PC-3 (cell line): ENCODE data around the gene RNF167. TPM values are rescaled to one million over a fixed set of nuclear protein-coding genes. Genes with fewer than 3 reads are reported as not detected.

Source experiments
- ATAC-seq: fragments of 200-7000 bp; cut with Tn5 transposase; 2 replicates; pipeline ENCODE4 v1.9.1; 2020; ENCODE audit warnings: mild to moderate bottlenecking, moderate library complexity
- BruUV-seq: library from RNA; stranded (reverse); fragments of 400-500 nt; replicated peaks from 2 replicates; lab custom pipeline; 2021; lab: Mats Ljungman, UMichigan
- CTCF ChIA-PET: fragments of 300-600 bp; sonication (Branson Sonifier 250); formaldehyde crosslinking; loops from one replicate; lab custom pipeline; 2022; ENCODE audit warnings: antibody characterized with exemption; lab: Charles Lee
- POLR2A ChIA-PET: fragments of 300-600 bp; sonication (Branson Sonifier 250); formaldehyde crosslinking; loops from one replicate; lab custom pipeline; 2022; ENCODE audit warnings: antibody characterized with exemption; ENCODE audit not compliant: unreplicated experiment; lab: Charles Lee
- DNase-seq: peaks from one replicate; pipeline ENCODE4 v3.0.0-alpha.2; 2015
- H2AFZ ChIP-seq: fragments of 300-600 bp; sonication (generic); 2 replicates; pipeline ENCODE4 v1.6.0; 2016; ENCODE audit warnings: antibody characterized with exemption, low read length
- H3F3A ChIP-seq: fragments of 300-600 bp; sonication (generic); one replicate; pipeline ENCODE4 v1.6.0; 2017; ENCODE audit warnings: antibody characterized with exemption, low read length, control low read depth, mild to moderate bottlenecking; ENCODE audit not compliant: unreplicated experiment
- H3K27ac ChIP-seq: fragments of 300-600 bp; sonication (generic); 2 replicates; pipeline ENCODE4 v1.5.1; 2016; ENCODE audit warnings: mild to moderate bottlenecking, low read length
- H3K27me3 ChIP-seq: fragments of 300-600 bp; sonication (generic); 2 replicates; pipeline ENCODE4 v1.6.1; 2016; ENCODE audit warnings: low read length, mixed read lengths
- H3K36me3 ChIP-seq: fragments of 300-600 bp; sonication (generic); 2 replicates; pipeline ENCODE4 v1.6.1; 2016; ENCODE audit warnings: low read depth, mixed run types, low read length, mixed read lengths
- H3K4me1 ChIP-seq: fragments of 300-600 bp; sonication (generic); 2 replicates; pipeline ENCODE4 v1.5.1; 2016; ENCODE audit warnings: low read length; ENCODE audit not compliant: insufficient read depth
- H3K4me2 ChIP-seq: fragments of 300-600 bp; sonication (generic); 2 replicates; pipeline ENCODE4 v1.6.0; 2016; ENCODE audit warnings: low read length
- H3K4me3 ChIP-seq: fragments of 300-600 bp; sonication (generic); 2 replicates; pipeline ENCODE4 v1.5.1; 2016; ENCODE audit warnings: mild to moderate bottlenecking, low read length, mixed read lengths
- H3K79me2 ChIP-seq: fragments of 300-600 bp; sonication (generic); 2 replicates; pipeline ENCODE4 v1.6.1; 2017; ENCODE audit warnings: low read length, mixed read lengths
- H3K9ac ChIP-seq: fragments of 300-600 bp; sonication (generic); 2 replicates; pipeline ENCODE4 v1.6.0; 2016; ENCODE audit warnings: mild to moderate bottlenecking, low read length
- H3K9me2 ChIP-seq: fragments of 300-600 bp; sonication (generic); replicated peaks from 2 replicates; pipeline ENCODE4 v1.6.1; 2016; ENCODE audit warnings: mixed run types, low read length, mixed read lengths
- H3K9me3 ChIP-seq: fragments of 300-600 bp; sonication (generic); 2 replicates; pipeline ENCODE4 v1.6.1; 2016; ENCODE audit warnings: low read length, mixed read lengths
- H4K20me1 ChIP-seq: fragments of 300-600 bp; sonication (generic); 2 replicates; pipeline ENCODE4 v1.6.1; 2016; ENCODE audit warnings: low read length, mixed read lengths
- EZH2 ChIP-seq: fragments of 300-600 bp; sonication (generic); IDR thresholded peaks from one replicate; pipeline ENCODE4 v1.6.1; 2017; ENCODE audit warnings: antibody characterized with exemption, mild to moderate bottlenecking, low read length; ENCODE audit not compliant: unreplicated experiment
- EZH2phosphoT487 ChIP-seq: fragments of 300-600 bp; sonication (generic); IDR thresholded peaks from 2 replicates; pipeline ENCODE4 v1.6.1; 2018; ENCODE audit warnings: mild to moderate bottlenecking, antibody characterized with exemption, low read length, borderline replicate concordance
- intact Hi-C: fragments of 100-400 bp; cut with micrococcal nuclease; formaldehyde crosslinking; loops from 2 replicates; pipeline ENCODE4 v1.9.0; 2023
- total RNA-seq: library from RNA; depleted of rRNA; stranded (reverse); fragments of >200 nt; gene quantifications from 2 replicates; pipeline ENCODE4 v1.2.3, GENCODE V29; 2014
- TF ChIP-seq, protein P1 (sequence below): fragments of 300-600 bp; sonication (generic); conservative IDR thresholded peaks from 2 replicates; pipeline ENCODE4 v1.5.1; 2017; ENCODE audit warnings: antibody characterized with exemption, low read depth, mild to moderate bottlenecking, low read length

Gene RNF167
- total RNA-seq, 1 experiment from 2014 or later = 43.1 TPM

GRCh38 chr17:4900231-4901107 lies 39.6 kb upstream of the RNF167 start:
- no peaks in the 10 kb centered on the region for H4K20me1 ChIP-seq
- no peak overlapping the region for H3K9ac ChIP-seq
- H3K4me2 ChIP-seq = no peak overlapping the region
- POLR2A ChIA-PET = no interaction called here
- TF ChIP-seq, protein P1, sequence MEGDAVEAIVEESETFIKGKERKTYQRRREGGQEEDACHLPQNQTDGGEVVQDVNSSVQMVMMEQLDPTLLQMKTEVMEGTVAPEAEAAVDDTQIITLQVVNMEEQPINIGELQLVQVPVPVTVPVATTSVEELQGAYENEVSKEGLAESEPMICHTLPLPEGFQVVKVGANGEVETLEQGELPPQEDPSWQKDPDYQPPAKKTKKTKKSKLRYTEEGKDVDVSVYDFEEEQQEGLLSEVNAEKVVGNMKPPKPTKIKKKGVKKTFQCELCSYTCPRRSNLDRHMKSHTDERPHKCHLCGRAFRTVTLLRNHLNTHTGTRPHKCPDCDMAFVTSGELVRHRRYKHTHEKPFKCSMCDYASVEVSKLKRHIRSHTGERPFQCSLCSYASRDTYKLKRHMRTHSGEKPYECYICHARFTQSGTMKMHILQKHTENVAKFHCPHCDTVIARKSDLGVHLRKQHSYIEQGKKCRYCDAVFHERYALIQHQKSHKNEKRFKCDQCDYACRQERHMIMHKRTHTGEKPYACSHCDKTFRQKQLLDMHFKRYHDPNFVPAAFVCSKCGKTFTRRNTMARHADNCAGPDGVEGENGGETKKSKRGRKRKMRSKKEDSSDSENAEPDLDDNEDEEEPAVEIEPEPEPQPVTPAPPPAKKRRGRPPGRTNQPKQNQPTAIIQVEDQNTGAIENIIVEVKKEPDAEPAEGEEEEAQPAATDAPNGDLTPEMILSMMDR = no peak
- TF ChIP-seq EZH2phosphoT487 = no peak
- no peak for TF ChIP-seq EZH2
- H2AFZ ChIP-seq = no peak overlapping the region
- peaks cover 10% of the 10 kb centered on the region for H3K4me1 ChIP-seq
- DNase-seq (no peak), ATAC-seq (no peak)
- CTCF ChIA-PET = no interaction called here
- intact Hi-C loops = no loop called here
- no peaks in the 10 kb centered on the region for H3F3A ChIP-seq
- no peak overlapping the region for H3K27ac ChIP-seq
- H3K79me2 ChIP-seq = no peaks in the 10 kb centered on the region
- no peaks in the 10 kb centered on the region for H3K9me2 ChIP-seq
- no peaks in the 10 kb centered on the region for H3K27me3 ChIP-seq
- H3K9me3 ChIP-seq = no peaks in the 10 kb centered on the region
- no peaks in the 10 kb centered on the region; the same call in 1 of the 2 replicates for H3K36me3 ChIP-seq
- BruUV-seq = no TSS peak
- H3K4me3 ChIP-seq = no peak overlapping the region

DNA sequence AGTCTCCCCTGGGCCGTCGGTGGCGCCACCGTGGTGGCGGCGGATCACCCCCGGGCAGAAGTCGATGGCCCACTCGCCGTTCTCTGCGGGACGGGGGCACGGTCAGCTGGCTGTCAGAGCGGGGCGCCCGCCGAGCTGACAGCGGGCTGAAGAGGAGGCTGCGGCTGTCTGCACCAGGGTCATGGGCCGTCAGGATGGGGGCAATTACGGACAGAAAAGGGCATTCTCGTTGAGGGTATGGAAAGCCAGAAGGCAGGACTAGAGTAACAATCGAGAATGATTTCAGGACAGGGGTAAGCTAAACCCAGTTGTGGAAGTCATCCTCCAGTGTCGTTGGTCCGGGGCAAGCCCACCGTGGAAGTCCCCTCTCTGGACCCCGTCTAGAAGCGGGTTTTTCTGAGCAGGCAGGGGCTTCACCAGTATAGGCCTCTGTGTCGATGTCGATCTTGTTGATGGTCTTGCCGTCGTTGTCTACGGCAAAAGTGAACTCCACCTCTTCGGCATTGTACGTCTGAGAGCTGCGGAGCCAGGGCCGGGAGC lies 38.9 kb upstream of the RNF167 start:
- H3K9me2 ChIP-seq = no peaks in the 10 kb centered on the region
- no TSS peak for BruUV-seq
- H3K27ac ChIP-seq = no peak overlapping the region
- no peaks in the 10 kb centered on the region for H3K9me3 ChIP-seq
- intact Hi-C loops = no loop called here
- peaks cover 10% of the 10 kb centered on the region for H3K4me1 ChIP-seq
- ChIA-PET CTCF (no interaction called here), POLR2A (no interaction called here)
- H3F3A ChIP-seq = no peaks in the 10 kb centered on the region
- H3K4me2 ChIP-seq = no peak overlapping the region
- no peaks in the 10 kb centered on the region for H3K79me2 ChIP-seq
- no peak overlapping the region for H3K9ac ChIP-seq
- H3K4me3 ChIP-seq = no peak overlapping the region
- no peak overlapping the region for H2AFZ ChIP-seq
- no peak for DNase-seq
- no peaks in the 10 kb centered on the region; the same call in 1 of the 2 replicates for H3K36me3 ChIP-seq
- H4K20me1 ChIP-seq = no peaks in the 10 kb centered on the region
- TF ChIP-seq EZH2phosphoT487 = no peak
- TF ChIP-seq EZH2 = no peak
- TF ChIP-seq, protein P1 = no peak
- no peaks in the 10 kb centered on the region for H3K27me3 ChIP-seq
- no peak for ATAC-seq
